HepG2 (cell line): ENCODE measurements around the gene RGS6. TPM values are rescaled to one million over a fixed set of nuclear protein-coding genes. Genes with fewer than 3 reads are reported as not detected.

Source experiments
- ATAC-seq: fragments of 200-7000 bp; cut with Tn5 transposase; 3 replicates; pipeline ENCODE4 v1.9.1; 2020; ENCODE audit warnings: mild to moderate bottlenecking, moderate library complexity
- BruUV-seq: library from RNA; stranded (reverse); fragments of 400-500 nt; replicated peaks from 2 replicates; lab custom pipeline; 2021; lab: Mats Ljungman, UMichigan
- CTCF ChIA-PET: fragments of 300-600 bp; formaldehyde crosslinking; extraction: SDS; loops from one replicate; lab custom pipeline; 2021; ENCODE audit warnings: low total read pairs, inconsistent platforms, low intra/inter-chr PET ratio; lab: Yijun Ruan, JAX
- POLR2A ChIA-PET: fragments of 350-600 bp; sonication (Branson Sonifier 250); formaldehyde crosslinking; loops from one replicate; lab custom pipeline; 2020; ENCODE audit warnings: antibody characterized with exemption, inconsistent platforms; lab: Yijun Ruan, JAX
- DNase-seq: peaks from one replicate; pipeline ENCODE4 v3.0.0-alpha.2; 2015; ENCODE audit warnings: low spot score
- FAIRE-seq: peaks from 3 replicates; lab custom pipeline; 2011; peaks lifted over from hg19 to GRCh38; lab: Jason Lieb, UNC
- H2AFZ ChIP-seq: one replicate; pipeline ENCODE4 v1.6.1; 2011; ENCODE audit warnings: low read length, inconsistent platforms
- H3K27ac ChIP-seq: fragments of 300-600 bp; 3 replicates; pipeline ENCODE4 v1.8.0; 2011; ENCODE audit warnings: mixed run types, mild to moderate bottlenecking, mixed read lengths, low read length, inconsistent platforms; ENCODE audit not compliant: insufficient read depth; ENCODE audit errors: extremely low read length
- H3K27me3 ChIP-seq, 2 experiments: fragments of 200-600 bp in 1 of 2; 2 replicates in 1 of 2; 3 replicates in 1 of 2; pipeline versions ENCODE4 v1.6.0 to v1.8.0; 2011; ENCODE audit warnings: low read length in 2 of 2, mild to moderate bottlenecking in 2 of 2, moderate library complexity in 2 of 2, inconsistent platforms in 1 of 2; ENCODE audit not compliant: insufficient read depth in 2 of 2, control insufficient read depth in 1 of 2
- H3K36me3 ChIP-seq, 2 experiments: fragments of 200-600 bp in 1 of 2; replicated peaks in 1 of 2; 2 replicates in 1 of 2; 3 replicates in 1 of 2; pipeline versions ENCODE4 v1.5.1 to v1.8.0; 2011; ENCODE audit warnings: low read length in 2 of 2, inconsistent platforms in 1 of 2; ENCODE audit not compliant: insufficient read depth in 2 of 2, control insufficient read depth in 1 of 2
- H3K4me1 ChIP-seq: 2 replicates; pipeline ENCODE4 v1.5.1; 2012; ENCODE audit warnings: low read length, inconsistent platforms; ENCODE audit not compliant: insufficient read depth
- H3K4me2 ChIP-seq: 2 replicates; pipeline ENCODE4 v1.6.0; 2011; ENCODE audit warnings: low read depth, low read length, inconsistent platforms
- H3K4me3 ChIP-seq, 3 experiments: fragments of 200-600 bp in 1 of 3; sonication (generic), shearing (Covaris generic) in 1 of 3; replicated peaks in 1 of 3; 2 replicates each; pipeline ENCODE4 v1.5.1; 2011 to 2016; ENCODE audit warnings: low read length in 3 of 3, inconsistent platforms in 2 of 3, low read depth in 2 of 3, mild to moderate bottlenecking in 2 of 3, control low read depth in 1 of 3, mixed read lengths in 1 of 3; ENCODE audit not compliant: insufficient read depth in 1 of 3
- H3K79me2 ChIP-seq: one replicate; pipeline ENCODE4 v1.6.1; 2011; ENCODE audit warnings: low read length, inconsistent platforms; ENCODE audit not compliant: insufficient read depth
- H3K9ac ChIP-seq: 2 replicates; pipeline ENCODE4 v1.6.0; 2011; ENCODE audit warnings: mild to moderate bottlenecking, low read depth, low read length, inconsistent platforms; ENCODE audit not compliant: insufficient read depth
- H3K9me3 ChIP-seq: 2 replicates; pipeline ENCODE4 v1.5.1; 2012; ENCODE audit warnings: mild to moderate bottlenecking, low read length
- H4K20me1 ChIP-seq: 2 replicates; pipeline ENCODE4 v1.6.0; 2011; ENCODE audit warnings: inconsistent platforms, mild to moderate bottlenecking, low read length, moderate library complexity; ENCODE audit not compliant: insufficient read depth
- PTBP1 ChIP-seq: fragments of 200-400 bp; formaldehyde crosslinking; IDR thresholded peaks from 2 replicates; pipeline ENCODE4 v1.6.1; 2018; ENCODE audit warnings: low read length, low read depth; ENCODE audit not compliant: poor library complexity, severe bottlenecking
- RERE ChIP-seq: IDR thresholded peaks from 2 replicates; pipeline ENCODE4 v1.6.1; 2016; ENCODE audit warnings: low read depth, missing genetic modification reagents, missing compliant biosample characterization
- ZNF383 ChIP-seq: sonication (generic); formaldehyde crosslinking; IDR thresholded peaks from 2 replicates; pipeline ENCODE4 v1.4.0; 2020; ENCODE audit warnings: missing genetic modification reagents, mild to moderate bottlenecking, borderline replicate concordance
- ZNF556 ChIP-seq: sonication (generic); formaldehyde crosslinking; IDR thresholded peaks from 2 replicates; pipeline ENCODE4 v1.4.0; 2020; ENCODE audit warnings: mild to moderate bottlenecking, missing genetic modification reagents, borderline replicate concordance
- WGBS: methylation state at CpG from one replicate; pipeline ENCODE4 v1.1.6; 2017; ENCODE audit warnings: low lambda C conversion rate; 5-methylcytosine and 5-hydroxymethylcytosine counted together
- in situ Hi-C: cut with HindIII; loops from 2 replicates; pipeline ENCODE4 v1.10.0; 2017; ENCODE audit warnings: low pct_unique_long_range_greater_than_20kb; ENCODE audit not compliant: extremely low pct_ligation_motif_present
- intact Hi-C: fragments of 100-400 bp; cut with micrococcal nuclease; formaldehyde crosslinking; loops from one replicate; pipeline ENCODE4 v1.10.0; 2022; ENCODE audit not compliant: unreplicated experiment
- polyA plus RNA-seq, 8 experiments: library from polyadenylated mRNA; depleted of rRNA in 3 of 8; stranded (reverse) in 7 of 8; unstranded in 1 of 8; fragments of >200 nt; fragmentation: Illumina TruSeq in 4 of 8; extraction: Trizol in 4 of 8; gene quantifications; 2 replicates each; pipeline versions ENCODE4 v1.2.1 to v1.2.3, GENCODE V29; 2011 to 2016; ENCODE audit warnings: low read depth in 4 of 8, missing spikeins in 1 of 8, mixed read lengths in 1 of 8; ENCODE audit not compliant: insufficient read depth in 1 of 8
- total RNA-seq, 5 experiments: library from RNA; depleted of rRNA; stranded (reverse); fragments of >200 nt; fragmentation: Illumina TruSeq; extraction: Trizol; gene quantifications; 2 replicates each; pipeline ENCODE4 v1.2.3, GENCODE V29; 2016; ENCODE audit warnings: low read depth in 1 of 5

RGS6 gene
- total and polyA plus RNA-seq, 2 of the 13 experiments (the other 11 are each of a cell fraction or from before 2014, with no cell fraction given) = not detected

- in situ Hi-C loops = no loop called here
- TF ChIP-seq ZNF556 (CRISPR knock-in tag) (no peak), PTBP1 (no peak), RERE (no peak), ZNF383 (CRISPR knock-in tag) (no peak)
- H3K27me3 ChIP-seq = peaks cover 0 to 5% of the 10 kb centered on the region in 2 experiments; a peak in 1 of 5 replicates
- H3K27ac ChIP-seq = no peak overlapping the region
- DNase-seq (no peak), ATAC-seq (no peak), FAIRE-seq (no peak)
- intact Hi-C loops = no loop called here
- no peaks in the 10 kb centered on the region for H3K36me3 ChIP-seq
- H2AFZ ChIP-seq = no peak overlapping the region
- no peaks in the 10 kb centered on the region for H3K9me3 ChIP-seq
- no TSS peak for BruUV-seq
- H3K79me2 ChIP-seq = no peaks in the 10 kb centered on the region
- H3K4me3 ChIP-seq = no peak overlapping the region
- POLR2A ChIA-PET = no interaction called here
- CTCF ChIA-PET = no interaction called here
- no peaks in the 10 kb centered on the region for H4K20me1 ChIP-seq
- 29% methylated on average over 7 of the region's 7 CpGs for WGBS
- H3K4me1 ChIP-seq = no peaks in the 10 kb centered on the region
- no peak overlapping the region for H3K4me2 ChIP-seq
- no peak overlapping the region for H3K9ac ChIP-seq
Observed at GRCh38 chr14:72590577-72590976, 658.3 kb downstream of the RGS6 start.
